WTC11 (cell line): ENCODE measurements around the gene LETM1. TPM values are rescaled to one million over a fixed set of nuclear protein-coding genes. Genes with fewer than 3 reads are reported as not detected.

Experiments
- ATAC-seq: fragments of 200-7000 bp; cut with Tn5 transposase; 2 replicates; pipeline ENCODE4 v1.10.0; 2021; ENCODE audit warnings: mild to moderate bottlenecking, moderate library complexity
- CTCF ChIA-PET: fragments of 300-600 bp; sonication (Branson Sonifier 250); formaldehyde crosslinking; loops from one replicate; lab custom pipeline; 2021; ENCODE audit warnings: antibody characterized with exemption; lab: Charles Lee
- POLR2A ChIA-PET: fragments of 350-600 bp; sonication (Branson Sonifier 250); formaldehyde crosslinking; loops from one replicate; lab custom pipeline; 2021; ENCODE audit warnings: antibody characterized with exemption; lab: Charles Lee
- DNase-seq: peaks from one replicate; pipeline ENCODE4 v3.0.0; 2021; ENCODE audit warnings: low spot score
- H3K27ac Mint-ChIP-seq: 2 replicates; pipeline ENCODE4 v1.8.0; 2021; ENCODE audit warnings: mixed read lengths
- H3K27me3 Mint-ChIP-seq: 2 replicates; pipeline ENCODE4 v1.8.0; 2021; ENCODE audit warnings: low read depth, mild to moderate bottlenecking, moderate library complexity, mixed read lengths
- H3K36me3 Mint-ChIP-seq: 2 replicates; pipeline ENCODE4 v1.8.0; 2021; ENCODE audit warnings: mixed read lengths
- H3K4me1 Mint-ChIP-seq: 2 replicates; pipeline ENCODE4 v1.8.0; 2022; ENCODE audit warnings: mixed read lengths
- H3K4me3 Mint-ChIP-seq: 2 replicates; pipeline ENCODE4 v1.8.0; 2021; ENCODE audit warnings: mild to moderate bottlenecking, moderate library complexity, mixed read lengths
- H3K9me3 Mint-ChIP-seq: 2 replicates; pipeline ENCODE4 v1.8.0; 2021; ENCODE audit warnings: mixed read lengths
- CBFB ChIP-seq: sonication (generic); formaldehyde crosslinking; IDR thresholded peaks from 2 replicates; pipeline ENCODE4 v1.8.1; 2022; ENCODE audit warnings: mild to moderate bottlenecking, low read depth, missing genetic modification reagents
- EMX1 ChIP-seq: fragments of 250-450 bp; sonication (Bioruptor Pico); IDR thresholded peaks from 2 replicates; pipeline ENCODE4 v1.8.0; 2021; ENCODE audit warnings: mild to moderate bottlenecking
- HMGA2 ChIP-seq: fragments of 250-450 bp; sonication (Bioruptor Pico); IDR thresholded peaks from 2 replicates; pipeline ENCODE4 v1.4.0; 2021; ENCODE audit warnings: mild to moderate bottlenecking, moderate library complexity
- JUN ChIP-seq: sonication (generic); formaldehyde crosslinking; IDR thresholded peaks from 2 replicates; pipeline ENCODE4 v1.8.0; 2023; ENCODE audit warnings: mild to moderate bottlenecking, missing genetic modification reagents
- NFATC4 ChIP-seq: fragments of 250-450 bp; sonication (Bioruptor Pico); IDR thresholded peaks from 2 replicates; pipeline ENCODE4 v1.9.0; 2021; ENCODE audit warnings: mild to moderate bottlenecking
- NFYB ChIP-seq: sonication (generic); formaldehyde crosslinking; conservative IDR thresholded peaks from 2 replicates; pipeline ENCODE4 v1.8.0; 2022; ENCODE audit warnings: low read depth, missing genetic modification reagents
- NR1H2 ChIP-seq: sonication (generic); formaldehyde crosslinking; IDR thresholded peaks from 2 replicates; pipeline ENCODE4 v1.9.0; 2021; ENCODE audit warnings: mild to moderate bottlenecking, moderate library complexity, missing genetic modification reagents
- PRRX2 ChIP-seq: fragments of 250-450 bp; sonication (Bioruptor Pico); IDR thresholded peaks from 2 replicates; pipeline ENCODE4 v1.8.0; 2021; ENCODE audit warnings: mild to moderate bottlenecking
- RORB ChIP-seq: fragments of 250-450 bp; sonication (Bioruptor Pico); IDR thresholded peaks from 2 replicates; pipeline ENCODE4 v1.9.0; 2021; ENCODE audit warnings: mild to moderate bottlenecking
- SMAD3 ChIP-seq: sonication (generic); formaldehyde crosslinking; IDR thresholded peaks from 2 replicates; pipeline ENCODE4 v1.8.0; 2022; ENCODE audit warnings: missing genetic modification reagents, mild to moderate bottlenecking, borderline replicate concordance
- SP1 ChIP-seq: sonication (generic); formaldehyde crosslinking; conservative IDR thresholded peaks from 2 replicates; pipeline ENCODE4 v1.8.1; 2022; ENCODE audit warnings: missing genetic modification reagents
- TEAD4 ChIP-seq: sonication (generic); formaldehyde crosslinking; IDR thresholded peaks from 2 replicates; pipeline ENCODE4 v1.8.0; 2022; ENCODE audit warnings: mild to moderate bottlenecking, missing genetic modification reagents
- ZNF219 ChIP-seq: sonication (generic); formaldehyde crosslinking; IDR thresholded peaks from 2 replicates; pipeline ENCODE4 v1.8.0; 2023; ENCODE audit warnings: missing genetic modification reagents, mild to moderate bottlenecking, borderline replicate concordance
- ZNF232 ChIP-seq: sonication (generic); formaldehyde crosslinking; IDR thresholded peaks from 2 replicates; pipeline ENCODE4 v1.8.0; 2022; ENCODE audit warnings: mild to moderate bottlenecking, missing genetic modification reagents
- ZNF671 ChIP-seq: fragments of 250-450 bp; sonication (Bioruptor Pico); IDR thresholded peaks from 2 replicates; pipeline ENCODE4 v1.8.0; 2021; ENCODE audit warnings: mild to moderate bottlenecking
- total RNA-seq: library from RNA; stranded (reverse); gene quantifications from 3 replicates; pipeline ENCODE4 v1.2.3, GENCODE V29; 2021
- TF ChIP-seq, protein P1 (sequence below): sonication (generic); formaldehyde crosslinking; IDR thresholded peaks from 2 replicates; pipeline ENCODE4 v1.8.1; 2022; ENCODE audit warnings: low read depth, missing genetic modification reagents, borderline replicate concordance
- TF ChIP-seq, protein P2 (sequence below): sonication (generic); formaldehyde crosslinking; IDR thresholded peaks from 2 replicates; pipeline ENCODE4 v1.8.0; 2022; ENCODE audit warnings: mild to moderate bottlenecking, missing genetic modification reagents
- TF ChIP-seq, protein P3 (sequence below): sonication (generic); formaldehyde crosslinking; IDR thresholded peaks from 2 replicates; pipeline ENCODE4 v1.8.1; 2023; ENCODE audit warnings: mild to moderate bottlenecking, missing genetic modification reagents, borderline replicate concordance
- TF ChIP-seq, protein P4 (sequence below): sonication (generic); formaldehyde crosslinking; IDR thresholded peaks from 2 replicates; pipeline ENCODE4 v1.8.1; 2022; ENCODE audit warnings: mild to moderate bottlenecking, missing genetic modification reagents, moderate library complexity, borderline replicate concordance
- TF ChIP-seq, protein P5 (sequence below): sonication (generic); formaldehyde crosslinking; IDR thresholded peaks from 2 replicates; pipeline ENCODE4 v1.8.0; 2022; ENCODE audit warnings: mild to moderate bottlenecking, missing genetic modification reagents
- TF ChIP-seq, protein P6 (sequence below): fragments of 250-450 bp; sonication (Bioruptor Pico); IDR thresholded peaks from 2 replicates; pipeline ENCODE4 v1.9.0; 2021; ENCODE audit warnings: mild to moderate bottlenecking

Gene LETM1
- total RNA-seq, 1 experiment from 2014 or later: 66.7 TPM

DNA sequence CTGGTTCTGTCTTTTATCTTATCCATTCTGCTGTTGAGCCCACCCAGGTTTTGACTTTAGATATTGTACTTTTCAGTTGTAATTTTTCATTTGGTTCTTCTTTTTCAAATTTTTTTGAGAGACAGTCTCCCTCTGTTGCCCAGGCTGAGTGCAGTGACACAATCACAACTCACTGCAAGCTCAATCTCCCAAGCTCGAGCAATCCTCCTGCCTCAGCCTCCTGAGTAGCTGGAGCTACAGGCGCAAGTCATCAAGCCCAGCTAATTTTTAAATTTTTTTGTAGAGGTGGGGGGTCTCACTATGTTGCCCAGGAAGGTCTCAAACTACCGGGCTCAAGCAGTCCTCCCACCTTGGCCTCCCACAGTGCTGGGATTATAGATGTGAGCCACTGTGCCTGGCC lies 25.7 kb downstream of the LETM1 start (continued):
- TF ChIP-seq, protein P1, sequence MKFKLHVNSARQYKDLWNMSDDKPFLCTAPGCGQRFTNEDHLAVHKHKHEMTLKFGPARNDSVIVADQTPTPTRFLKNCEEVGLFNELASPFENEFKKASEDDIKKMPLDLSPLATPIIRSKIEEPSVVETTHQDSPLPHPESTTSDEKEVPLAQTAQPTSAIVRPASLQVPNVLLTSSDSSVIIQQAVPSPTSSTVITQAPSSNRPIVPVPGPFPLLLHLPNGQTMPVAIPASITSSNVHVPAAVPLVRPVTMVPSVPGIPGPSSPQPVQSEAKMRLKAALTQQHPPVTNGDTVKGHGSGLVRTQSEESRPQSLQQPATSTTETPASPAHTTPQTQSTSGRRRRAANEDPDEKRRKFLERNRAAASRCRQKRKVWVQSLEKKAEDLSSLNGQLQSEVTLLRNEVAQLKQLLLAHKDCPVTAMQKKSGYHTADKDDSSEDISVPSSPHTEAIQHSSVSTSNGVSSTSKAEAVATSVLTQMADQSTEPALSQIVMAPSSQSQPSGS (CRISPR knock-in tag): no peak
- no peak for TF ChIP-seq RORB

DNA sequence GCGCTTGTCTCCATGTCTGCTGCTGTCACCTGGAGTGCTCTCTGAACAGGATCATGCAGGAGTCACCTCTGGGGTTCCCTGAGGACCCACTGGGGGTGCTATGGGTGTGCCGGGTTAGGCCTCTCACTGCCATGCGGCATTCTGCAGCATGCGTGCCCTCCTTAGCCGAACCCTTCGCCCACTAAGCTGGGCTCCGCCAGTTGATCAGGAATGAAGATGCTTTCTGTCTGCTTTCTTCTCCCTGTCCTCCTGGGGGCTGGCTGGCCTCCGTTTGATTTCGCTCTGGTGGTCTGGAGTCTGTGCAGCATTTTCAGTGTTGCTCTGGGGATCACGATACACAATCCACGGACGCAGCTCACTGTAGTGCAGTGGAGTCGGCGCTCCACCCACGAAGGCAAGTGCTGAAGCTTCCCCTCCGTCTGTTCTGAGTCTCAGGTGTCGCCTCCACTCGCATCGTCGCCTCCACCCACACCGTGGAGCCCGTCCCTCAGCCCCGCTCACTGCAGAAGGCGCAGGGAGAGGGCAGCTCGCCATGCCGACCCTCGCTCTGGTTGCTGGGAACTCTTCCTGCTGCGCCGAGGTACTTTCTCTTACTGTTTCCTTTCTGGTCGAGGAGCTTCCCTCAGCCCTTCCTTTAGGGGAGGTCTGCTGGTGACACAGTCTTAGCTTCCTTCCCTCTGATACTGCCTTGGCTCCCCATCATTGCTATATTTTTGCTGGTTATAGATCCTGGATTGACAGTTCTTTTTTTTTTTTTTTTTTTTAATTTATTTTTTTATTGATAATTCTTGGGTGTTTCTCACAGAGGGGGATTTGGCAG lies 29.2 kb downstream of the LETM1 start:
- POLR2A ChIA-PET: interaction anchor here (0.7 kb wide), 1 partner anchor 178 kb away, joined by 3 read pairs; no protein-coding TSS in a partner anchor

More for the DNA sequence above, 29.2 kb downstream of the LETM1 start:
- CTCF ChIA-PET: interaction anchor here (1.6 kb wide), 1 partner anchor 84 kb away, joined by 4 read pairs; no protein-coding TSS in a partner anchor
- TF ChIP-seq SMAD3 (CRISPR knock-in tag) (no peak), NFYB (CRISPR knock-in tag) (no peak), HMGA2 (no peak), ZNF219 (CRISPR knock-in tag) (no peak), ZNF671 (CRISPR knock-in tag) (no peak), NFATC4 (no peak), EMX1 (CRISPR knock-in tag) (no peak), JUN (no peak), TEAD4 (CRISPR knock-in tag) (no peak), PRRX2 (CRISPR knock-in tag) (no peak), ZNF232 (no peak), CBFB (CRISPR knock-in tag) (no peak), NR1H2 (CRISPR knock-in tag) (no peak), RORB (no peak), SP1 (CRISPR knock-in tag) (no peak)
- TF ChIP-seq, protein P2, sequence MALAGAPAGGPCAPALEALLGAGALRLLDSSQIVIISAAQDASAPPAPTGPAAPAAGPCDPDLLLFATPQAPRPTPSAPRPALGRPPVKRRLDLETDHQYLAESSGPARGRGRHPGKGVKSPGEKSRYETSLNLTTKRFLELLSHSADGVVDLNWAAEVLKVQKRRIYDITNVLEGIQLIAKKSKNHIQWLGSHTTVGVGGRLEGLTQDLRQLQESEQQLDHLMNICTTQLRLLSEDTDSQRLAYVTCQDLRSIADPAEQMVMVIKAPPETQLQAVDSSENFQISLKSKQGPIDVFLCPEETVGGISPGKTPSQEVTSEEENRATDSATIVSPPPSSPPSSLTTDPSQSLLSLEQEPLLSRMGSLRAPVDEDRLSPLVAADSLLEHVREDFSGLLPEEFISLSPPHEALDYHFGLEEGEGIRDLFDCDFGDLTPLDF (CRISPR knock-in tag): no peak
- TF ChIP-seq, protein P3, sequence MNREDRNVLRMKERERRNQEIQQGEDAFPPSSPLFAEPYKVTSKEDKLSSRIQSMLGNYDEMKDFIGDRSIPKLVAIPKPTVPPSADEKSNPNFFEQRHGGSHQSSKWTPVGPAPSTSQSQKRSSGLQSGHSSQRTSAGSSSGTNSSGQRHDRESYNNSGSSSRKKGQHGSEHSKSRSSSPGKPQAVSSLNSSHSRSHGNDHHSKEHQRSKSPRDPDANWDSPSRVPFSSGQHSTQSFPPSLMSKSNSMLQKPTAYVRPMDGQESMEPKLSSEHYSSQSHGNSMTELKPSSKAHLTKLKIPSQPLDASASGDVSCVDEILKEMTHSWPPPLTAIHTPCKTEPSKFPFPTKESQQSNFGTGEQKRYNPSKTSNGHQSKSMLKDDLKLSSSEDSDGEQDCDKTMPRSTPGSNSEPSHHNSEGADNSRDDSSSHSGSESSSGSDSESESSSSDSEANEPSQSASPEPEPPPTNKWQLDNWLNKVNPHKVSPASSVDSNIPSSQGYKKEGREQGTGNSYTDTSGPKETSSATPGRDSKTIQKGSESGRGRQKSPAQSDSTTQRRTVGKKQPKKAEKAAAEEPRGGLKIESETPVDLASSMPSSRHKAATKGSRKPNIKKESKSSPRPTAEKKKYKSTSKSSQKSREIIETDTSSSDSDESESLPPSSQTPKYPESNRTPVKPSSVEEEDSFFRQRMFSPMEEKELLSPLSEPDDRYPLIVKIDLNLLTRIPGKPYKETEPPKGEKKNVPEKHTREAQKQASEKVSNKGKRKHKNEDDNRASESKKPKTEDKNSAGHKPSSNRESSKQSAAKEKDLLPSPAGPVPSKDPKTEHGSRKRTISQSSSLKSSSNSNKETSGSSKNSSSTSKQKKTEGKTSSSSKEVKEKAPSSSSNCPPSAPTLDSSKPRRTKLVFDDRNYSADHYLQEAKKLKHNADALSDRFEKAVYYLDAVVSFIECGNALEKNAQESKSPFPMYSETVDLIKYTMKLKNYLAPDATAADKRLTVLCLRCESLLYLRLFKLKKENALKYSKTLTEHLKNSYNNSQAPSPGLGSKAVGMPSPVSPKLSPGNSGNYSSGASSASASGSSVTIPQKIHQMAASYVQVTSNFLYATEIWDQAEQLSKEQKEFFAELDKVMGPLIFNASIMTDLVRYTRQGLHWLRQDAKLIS (CRISPR knock-in tag): no peak
- TF ChIP-seq, protein P4, sequence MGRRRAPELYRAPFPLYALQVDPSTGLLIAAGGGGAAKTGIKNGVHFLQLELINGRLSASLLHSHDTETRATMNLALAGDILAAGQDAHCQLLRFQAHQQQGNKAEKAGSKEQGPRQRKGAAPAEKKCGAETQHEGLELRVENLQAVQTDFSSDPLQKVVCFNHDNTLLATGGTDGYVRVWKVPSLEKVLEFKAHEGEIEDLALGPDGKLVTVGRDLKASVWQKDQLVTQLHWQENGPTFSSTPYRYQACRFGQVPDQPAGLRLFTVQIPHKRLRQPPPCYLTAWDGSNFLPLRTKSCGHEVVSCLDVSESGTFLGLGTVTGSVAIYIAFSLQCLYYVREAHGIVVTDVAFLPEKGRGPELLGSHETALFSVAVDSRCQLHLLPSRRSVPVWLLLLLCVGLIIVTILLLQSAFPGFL (CRISPR knock-in tag): no peak
- TF ChIP-seq, protein P5, sequence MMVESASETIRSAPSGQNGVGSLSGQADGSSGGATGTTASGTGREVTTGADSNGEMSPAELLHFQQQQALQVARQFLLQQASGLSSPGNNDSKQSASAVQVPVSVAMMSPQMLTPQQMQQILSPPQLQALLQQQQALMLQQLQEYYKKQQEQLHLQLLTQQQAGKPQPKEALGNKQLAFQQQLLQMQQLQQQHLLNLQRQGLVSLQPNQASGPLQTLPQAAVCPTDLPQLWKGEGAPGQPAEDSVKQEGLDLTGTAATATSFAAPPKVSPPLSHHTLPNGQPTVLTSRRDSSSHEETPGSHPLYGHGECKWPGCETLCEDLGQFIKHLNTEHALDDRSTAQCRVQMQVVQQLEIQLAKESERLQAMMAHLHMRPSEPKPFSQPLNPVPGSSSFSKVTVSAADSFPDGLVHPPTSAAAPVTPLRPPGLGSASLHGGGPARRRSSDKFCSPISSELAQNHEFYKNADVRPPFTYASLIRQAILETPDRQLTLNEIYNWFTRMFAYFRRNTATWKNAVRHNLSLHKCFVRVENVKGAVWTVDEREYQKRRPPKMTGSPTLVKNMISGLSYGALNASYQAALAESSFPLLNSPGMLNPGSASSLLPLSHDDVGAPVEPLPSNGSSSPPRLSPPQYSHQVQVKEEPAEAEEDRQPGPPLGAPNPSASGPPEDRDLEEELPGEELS (CRISPR knock-in tag): no peak
- TF ChIP-seq, protein P6, sequence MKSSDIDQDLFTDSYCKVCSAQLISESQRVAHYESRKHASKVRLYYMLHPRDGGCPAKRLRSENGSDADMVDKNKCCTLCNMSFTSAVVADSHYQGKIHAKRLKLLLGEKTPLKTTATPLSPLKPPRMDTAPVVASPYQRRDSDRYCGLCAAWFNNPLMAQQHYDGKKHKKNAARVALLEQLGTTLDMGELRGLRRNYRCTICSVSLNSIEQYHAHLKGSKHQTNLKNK (CRISPR knock-in tag): no peak
- Mint-ChIP-seq H3K4me1 (peaks cover 10% of the 10 kb centered on the region), H3K27me3 (peaks cover 3% of the 10 kb centered on the region), H3K4me3 (no peak overlapping the region), H3K9me3 (peaks cover 10% of the 10 kb centered on the region), H3K36me3 (peaks cover 50% of the 10 kb centered on the region), H3K27ac (no peak overlapping the region)
- ATAC-seq: no peak
- no peak for DNase-seq
